ENCODE measurements around the gene DCUN1D2.
A peak's percentile ranks its signal among the peaks of the same experiment; 100 is the strongest.

DCUN1D2 gene

GRCh38 chr13:113537205-113537604, 46.7 kb upstream of the DCUN1D2 start:
- Mint-ChIP-seq H3K27me3 (ENCODE audit: low read depth) (no peaks in the 10 kb centered on the region), H3K4me3 (no peak overlapping the region), H3K4me1 (peaks cover 9% of the 10 kb centered on the region), H3K9me3 (peaks cover 10% of the 10 kb centered on the region), H3K27ac (no peak overlapping the region), H3K36me3 (ENCODE audit: low read depth) (peaks cover 70% of the 10 kb centered on the region)
- TF ChIP-seq CTCF (IDR thresholded peaks at IDR 0.05; ENCODE audit: unreplicated experiment in 3 of 3) = no peak

GRCh38 chr13:113536461-113537110, 46.1 kb upstream of the DCUN1D2 start:
- H3K9me3 Mint-ChIP-seq = peaks cover 10% of the 10 kb centered on the region
- no peaks in the 10 kb centered on the region for H3K27me3 Mint-ChIP-seq (ENCODE audit: low read depth)
- peaks cover 76% of the 10 kb centered on the region for H3K36me3 Mint-ChIP-seq (ENCODE audit: low read depth)
- TF ChIP-seq CTCF (IDR thresholded peaks at IDR 0.05; ENCODE audit: unreplicated experiment in 3 of 3) = no peak
- H3K4me1 Mint-ChIP-seq = peaks cover 9% of the 10 kb centered on the region
- no peak overlapping the region for H3K27ac Mint-ChIP-seq
- H3K4me3 Mint-ChIP-seq = no peak overlapping the region

- Mint-ChIP-seq H3K27ac (no peak overlapping the region), H3K36me3 (ENCODE audit: low read depth) (peaks cover 71% of the 10 kb centered on the region), H3K4me3 (no peak overlapping the region), H3K27me3 (ENCODE audit: low read depth) (no peaks in the 10 kb centered on the region), H3K9me3 (peaks cover under 1% of the 10 kb centered on the region), H3K4me1 (peaks cover 9% of the 10 kb centered on the region)
- TF ChIP-seq CTCF (IDR thresholded peaks at IDR 0.05; ENCODE audit: unreplicated experiment in 3 of 3) = no peak
Measured at GRCh38 chr13:113535381-113535781, 44.9 kb upstream of the DCUN1D2 start.

GRCh38 chr13:113534236-113534860, 43.8 kb upstream of the DCUN1D2 start:
- Mint-ChIP-seq H3K27ac (no peak overlapping the region), H3K36me3 (ENCODE audit: low read depth) (peaks cover 68% of the 10 kb centered on the region), H3K9me3 (no peaks in the 10 kb centered on the region), H3K4me3 (no peak overlapping the region), H3K4me1 (peaks cover 9% of the 10 kb centered on the region), H3K27me3 (ENCODE audit: low read depth) (no peaks in the 10 kb centered on the region)
- TF ChIP-seq CTCF (IDR thresholded peaks at IDR 0.05; ENCODE audit: unreplicated experiment in 3 of 3) = no peak

- no peaks in the 10 kb centered on the region for H3K27me3 Mint-ChIP-seq (ENCODE audit: low read depth)
- H3K36me3 Mint-ChIP-seq (ENCODE audit: low read depth) = peaks cover 67% of the 10 kb centered on the region
- peaks cover 9% of the 10 kb centered on the region for H3K4me1 Mint-ChIP-seq
- no peaks in the 10 kb centered on the region for H3K9me3 Mint-ChIP-seq
- peak overlapping the region in 2 of 3 experiments; percentile 21 to 62 for H3K27ac Mint-ChIP-seq
- H3K4me3 Mint-ChIP-seq = no peak overlapping the region
- no peak for TF ChIP-seq CTCF (IDR thresholded peaks at IDR 0.05; ENCODE audit: unreplicated experiment in 3 of 3)
Measured at GRCh38 chr13:113533161-113533840, 42.8 kb upstream of the DCUN1D2 start.
